Astrocyte of the cerebellum (primary cell): ENCODE results near the gene GRP.

Experiments used
- DNase-seq: peaks from one replicate; pipeline ENCODE4 v3.0.0-alpha.2; 2011; ENCODE audit warnings: low read depth
- H3K4me3 ChIP-seq: 2 replicates; pipeline ENCODE4 v1.5.1; 2011; ENCODE audit warnings: mild to moderate bottlenecking, low read depth, low read length, moderate library complexity
- CTCF ChIP-seq: IDR thresholded peaks from 2 replicates; pipeline ENCODE4 v1.5.1; 2012; ENCODE audit warnings: low read length, low read depth, moderate library complexity, mild to moderate bottlenecking; ENCODE audit errors: missing control alignments
- in situ Hi-C: cut with HindIII; loops from 2 replicates; pipeline ENCODE4 v1.10.0; 2017; ENCODE audit warnings: low sequenced_read_pairs

GRP gene

GRCh38 chr18:59222341-59222740, 2.4 kb downstream of the GRP start:
- no peak overlapping the region for H3K4me3 ChIP-seq
- in situ Hi-C loops: no loop called here
- DNase-seq: no peak
- no peak for TF ChIP-seq CTCF

DNA sequence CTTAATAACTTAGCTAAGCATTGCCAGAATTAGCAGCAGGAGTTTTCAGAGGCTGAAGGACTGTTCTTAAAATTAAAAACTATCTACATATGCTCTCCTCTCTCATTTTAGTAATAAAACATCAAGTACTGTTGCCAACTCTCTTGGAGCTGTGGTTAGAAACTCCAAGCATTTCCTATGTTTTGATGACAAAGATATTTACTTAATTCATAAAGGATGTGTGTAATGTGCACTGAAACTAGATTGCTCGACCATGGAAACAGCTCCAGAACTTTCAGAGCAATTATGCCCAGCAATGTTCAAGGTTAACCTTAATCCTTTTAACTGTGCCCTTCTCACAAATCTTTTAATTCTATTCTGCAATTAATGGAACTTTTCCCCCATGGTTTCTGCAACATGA, 8.4 kb downstream of the GRP start:
- TF ChIP-seq CTCF: no peak
- DNase-seq: no peak
- in situ Hi-C loops: no loop called here
- H3K4me3 ChIP-seq: no peak overlapping the region

DNA sequence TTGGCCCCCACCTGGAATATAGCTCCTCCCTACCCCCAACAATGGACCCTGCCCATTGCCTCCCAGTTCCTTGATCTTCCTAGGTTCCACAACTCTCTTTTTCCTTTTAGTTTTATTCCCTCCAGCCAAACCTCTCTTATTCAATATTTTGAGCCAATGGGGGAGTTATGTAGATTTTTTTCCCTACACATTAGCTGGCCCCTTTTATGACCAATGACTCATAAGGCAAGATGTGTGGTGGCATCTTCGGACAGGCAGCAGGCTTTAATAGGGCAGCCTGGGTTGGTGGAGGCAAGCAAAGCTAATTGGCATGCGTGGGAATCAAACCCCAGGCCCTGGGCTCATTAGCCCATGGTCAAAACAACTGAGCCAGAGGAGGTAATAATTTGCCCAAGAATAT, 9.2 kb downstream of the GRP start:
- H3K4me3 ChIP-seq: no peak overlapping the region
- TF ChIP-seq CTCF: no peak
- in situ Hi-C loops: no loop called here
- no peak for DNase-seq

GRCh38 chr18:59229701-59230443, 9.9 kb downstream of the GRP start:
- in situ Hi-C loops: no loop called here
- DNase-seq: no peak

GRCh38 chr18:59231114-59231513, 11.2 kb downstream of the GRP start:
- in situ Hi-C loops: no loop called here
- no peak overlapping the region for H3K4me3 ChIP-seq
- DNase-seq: no peak
- no peak for TF ChIP-seq CTCF

More at GRCh38 chr18:59229701-59230443, 9.9 kb downstream of the GRP start:
- no peak overlapping the region for H3K4me3 ChIP-seq
- no peak for TF ChIP-seq CTCF

DNA sequence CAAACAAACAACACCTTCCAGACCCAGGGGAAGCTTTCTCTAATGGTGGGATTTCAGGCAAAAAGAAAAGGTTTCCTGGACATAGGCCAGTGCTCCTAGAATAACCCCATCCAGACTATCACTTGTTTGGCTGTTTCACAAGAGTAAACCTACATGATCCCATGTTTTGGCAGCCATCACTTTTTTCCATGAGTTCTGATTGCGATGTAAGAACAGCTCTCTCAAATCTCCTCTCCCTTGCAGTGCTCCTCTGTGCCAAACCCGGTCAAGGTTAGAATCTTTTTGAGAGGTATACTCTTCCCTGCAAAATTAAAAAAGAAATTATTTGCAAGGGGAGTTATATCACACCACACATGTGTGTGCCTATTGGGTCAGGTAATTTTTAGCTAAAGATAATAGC, 11.9 kb downstream of the GRP start:
- in situ Hi-C loops: no loop called here
- DNase-seq: no peak
- H3K4me3 ChIP-seq: no peak overlapping the region
- no peak for TF ChIP-seq CTCF
